C4-2B (cell line): Measurements from ENCODE around the gene PTPRU.

ENCODE experiments used
- ZFX ChIP-seq: fragments of 450-650 bp; IDR thresholded peaks from 2 replicates; pipeline ENCODE4 v1.6.1; 2017
- TF ChIP-seq, protein P1 (sequence below): fragments of 450-650 bp; conservative IDR thresholded peaks from 2 replicates; pipeline ENCODE4 v1.5.1; 2017; ENCODE audit warnings: mild to moderate bottlenecking

DNA sequence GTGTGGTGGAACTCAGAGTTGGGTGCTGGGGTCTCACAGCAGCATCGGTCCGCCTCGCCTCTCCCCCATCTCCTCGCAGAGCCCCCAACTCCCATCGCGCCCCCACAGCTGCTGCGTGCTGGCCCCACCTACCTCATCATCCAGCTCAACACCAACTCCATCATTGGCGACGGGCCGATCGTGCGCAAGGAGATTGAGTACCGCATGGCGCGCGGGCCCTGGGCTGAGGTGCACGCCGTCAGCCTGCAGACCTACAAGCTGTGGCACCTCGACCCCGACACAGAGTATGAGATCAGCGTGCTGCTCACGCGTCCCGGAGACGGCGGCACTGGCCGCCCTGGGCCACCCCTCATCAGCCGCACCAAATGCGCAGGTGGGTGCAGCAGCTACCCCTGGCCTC lies 24.2 kb downstream of the PTPRU start:
- TF ChIP-seq, protein P1, sequence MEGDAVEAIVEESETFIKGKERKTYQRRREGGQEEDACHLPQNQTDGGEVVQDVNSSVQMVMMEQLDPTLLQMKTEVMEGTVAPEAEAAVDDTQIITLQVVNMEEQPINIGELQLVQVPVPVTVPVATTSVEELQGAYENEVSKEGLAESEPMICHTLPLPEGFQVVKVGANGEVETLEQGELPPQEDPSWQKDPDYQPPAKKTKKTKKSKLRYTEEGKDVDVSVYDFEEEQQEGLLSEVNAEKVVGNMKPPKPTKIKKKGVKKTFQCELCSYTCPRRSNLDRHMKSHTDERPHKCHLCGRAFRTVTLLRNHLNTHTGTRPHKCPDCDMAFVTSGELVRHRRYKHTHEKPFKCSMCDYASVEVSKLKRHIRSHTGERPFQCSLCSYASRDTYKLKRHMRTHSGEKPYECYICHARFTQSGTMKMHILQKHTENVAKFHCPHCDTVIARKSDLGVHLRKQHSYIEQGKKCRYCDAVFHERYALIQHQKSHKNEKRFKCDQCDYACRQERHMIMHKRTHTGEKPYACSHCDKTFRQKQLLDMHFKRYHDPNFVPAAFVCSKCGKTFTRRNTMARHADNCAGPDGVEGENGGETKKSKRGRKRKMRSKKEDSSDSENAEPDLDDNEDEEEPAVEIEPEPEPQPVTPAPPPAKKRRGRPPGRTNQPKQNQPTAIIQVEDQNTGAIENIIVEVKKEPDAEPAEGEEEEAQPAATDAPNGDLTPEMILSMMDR: no peak
- TF ChIP-seq ZFX: no peak
